Liver (tissue), 3 donors: ENCODE results near the gene CALM3.

Experiments
- HNF4A ChIP-seq, 2 donors: conservative IDR thresholded peaks; 2 replicates each; pipeline ENCODE4 v1.6.1; 2016; ENCODE audit warnings: antibody characterized with exemption in 2 of 2, mild to moderate bottlenecking in 2 of 2
- RAD21 ChIP-seq, 2 donors: IDR thresholded peaks; 2 replicates each; pipeline ENCODE4 v1.6.1; 2016; ENCODE audit warnings: antibody characterized with exemption in 2 of 2, mild to moderate bottlenecking in 2 of 2
- TF ChIP-seq, protein P1 (sequence below): IDR thresholded peaks from 2 replicates; pipeline ENCODE4 v1.6.1; 2016; ENCODE audit warnings: antibody characterized with exemption
- TF ChIP-seq, protein P2 (sequence below): fragments of 150-350 bp; IDR thresholded peaks from 2 replicates; pipeline ENCODE4 v1.5.1; 2017; ENCODE audit warnings: improper control_type of control experiment, low read depth, low read length; ENCODE audit not compliant: missing input control
- donor health status: healthy.
- donor health status: healthy.

DNA sequence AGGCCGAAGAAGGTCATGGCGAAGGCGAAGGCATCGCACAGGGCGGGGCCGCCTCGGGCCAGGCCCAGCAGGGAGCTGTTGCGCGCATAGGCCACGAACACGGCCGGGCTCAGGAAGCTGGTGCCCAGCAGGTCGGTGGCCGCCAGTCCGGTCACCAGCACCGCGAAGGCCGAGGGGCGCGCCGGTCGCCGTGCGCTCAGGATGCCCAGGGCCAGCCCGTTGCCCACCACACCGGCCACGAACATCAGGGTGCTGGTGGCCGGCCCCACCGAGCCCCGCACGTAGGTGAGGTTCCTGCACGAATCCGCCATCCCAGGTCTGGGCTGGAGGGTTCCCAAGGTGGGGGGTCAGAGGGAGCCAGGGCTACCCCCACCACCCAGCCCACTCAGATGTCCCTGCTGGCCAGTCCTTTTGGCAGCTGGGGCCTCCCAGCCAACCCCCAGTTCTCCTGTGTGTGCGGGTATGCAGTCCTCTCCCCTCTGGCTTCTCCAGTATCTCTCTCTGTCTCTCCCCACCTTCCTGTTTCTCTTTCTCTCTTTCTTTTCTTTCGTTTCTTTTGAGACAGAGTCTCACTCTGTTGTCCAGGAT, 22.9 kb downstream of the CALM3 start:
- TF ChIP-seq, protein P1, sequence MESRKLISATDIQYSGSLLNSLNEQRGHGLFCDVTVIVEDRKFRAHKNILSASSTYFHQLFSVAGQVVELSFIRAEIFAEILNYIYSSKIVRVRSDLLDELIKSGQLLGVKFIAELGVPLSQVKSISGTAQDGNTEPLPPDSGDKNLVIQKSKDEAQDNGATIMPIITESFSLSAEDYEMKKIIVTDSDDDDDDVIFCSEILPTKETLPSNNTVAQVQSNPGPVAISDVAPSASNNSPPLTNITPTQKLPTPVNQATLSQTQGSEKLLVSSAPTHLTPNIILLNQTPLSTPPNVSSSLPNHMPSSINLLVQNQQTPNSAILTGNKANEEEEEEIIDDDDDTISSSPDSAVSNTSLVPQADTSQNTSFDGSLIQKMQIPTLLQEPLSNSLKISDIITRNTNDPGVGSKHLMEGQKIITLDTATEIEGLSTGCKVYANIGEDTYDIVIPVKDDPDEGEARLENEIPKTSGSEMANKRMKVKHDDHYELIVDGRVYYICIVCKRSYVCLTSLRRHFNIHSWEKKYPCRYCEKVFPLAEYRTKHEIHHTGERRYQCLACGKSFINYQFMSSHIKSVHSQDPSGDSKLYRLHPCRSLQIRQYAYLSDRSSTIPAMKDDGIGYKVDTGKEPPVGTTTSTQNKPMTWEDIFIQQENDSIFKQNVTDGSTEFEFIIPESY: no peak
- TF ChIP-seq HNF4A (conservative IDR thresholded peaks at IDR 0.05) (no peak), RAD21 (IDR thresholded peaks at IDR 0.05) (no peak)
- TF ChIP-seq, protein P2, sequence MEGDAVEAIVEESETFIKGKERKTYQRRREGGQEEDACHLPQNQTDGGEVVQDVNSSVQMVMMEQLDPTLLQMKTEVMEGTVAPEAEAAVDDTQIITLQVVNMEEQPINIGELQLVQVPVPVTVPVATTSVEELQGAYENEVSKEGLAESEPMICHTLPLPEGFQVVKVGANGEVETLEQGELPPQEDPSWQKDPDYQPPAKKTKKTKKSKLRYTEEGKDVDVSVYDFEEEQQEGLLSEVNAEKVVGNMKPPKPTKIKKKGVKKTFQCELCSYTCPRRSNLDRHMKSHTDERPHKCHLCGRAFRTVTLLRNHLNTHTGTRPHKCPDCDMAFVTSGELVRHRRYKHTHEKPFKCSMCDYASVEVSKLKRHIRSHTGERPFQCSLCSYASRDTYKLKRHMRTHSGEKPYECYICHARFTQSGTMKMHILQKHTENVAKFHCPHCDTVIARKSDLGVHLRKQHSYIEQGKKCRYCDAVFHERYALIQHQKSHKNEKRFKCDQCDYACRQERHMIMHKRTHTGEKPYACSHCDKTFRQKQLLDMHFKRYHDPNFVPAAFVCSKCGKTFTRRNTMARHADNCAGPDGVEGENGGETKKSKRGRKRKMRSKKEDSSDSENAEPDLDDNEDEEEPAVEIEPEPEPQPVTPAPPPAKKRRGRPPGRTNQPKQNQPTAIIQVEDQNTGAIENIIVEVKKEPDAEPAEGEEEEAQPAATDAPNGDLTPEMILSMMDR: no peak
